Mucosa of descending colon (tissue), 3 donors: ENCODE measurements around the gene CFL1. TPM values are rescaled to one million over a fixed set of nuclear protein-coding genes. Genes with fewer than 3 reads are reported as not detected.

Experiments used
- ATAC-seq: fragments of 200-7000 bp; cut with Tn5 transposase; one replicate; pipeline ENCODE4 v1.9.1; 2020; ENCODE audit warnings: mild to moderate bottlenecking, moderate library complexity
- DNase-seq, 3 donors: peaks; one replicate each; pipeline ENCODE4 v3.0.0-alpha.2; 2020
- H3K36me3 ChIP-seq: fragments of 200-600 bp; one replicate; pipeline ENCODE4 v1.8.0; 2021; ENCODE audit warnings: low read depth, mild to moderate bottlenecking
- H3K4me1 ChIP-seq: fragments of 200-600 bp; one replicate; pipeline ENCODE4 v1.8.0; 2021; ENCODE audit warnings: low read depth, mild to moderate bottlenecking
- H3K4me3 ChIP-seq: fragments of 200-600 bp; one replicate; pipeline ENCODE4 v1.8.0; 2021; ENCODE audit warnings: mild to moderate bottlenecking
- H3K9me3 ChIP-seq: fragments of 200-600 bp; one replicate; pipeline ENCODE4 v1.8.0; 2021; ENCODE audit warnings: mild to moderate bottlenecking
- CTCF ChIP-seq: fragments of 200-600 bp; IDR thresholded peaks from one replicate; pipeline ENCODE4 v1.8.0; 2022; ENCODE audit warnings: antibody characterized with exemption, mild to moderate bottlenecking
- intact Hi-C, 2 donors: fragments of 100-400 bp; cut with DNase I in 1 of 2; cut with micrococcal nuclease in 1 of 2; formaldehyde crosslinking; loops; one replicate each; pipeline versions ENCODE4 v1.11.0 to v1.11.1; 2022; cut with DNase I, micrococcal nuclease
- total RNA-seq, 3 donors: library from RNA; stranded (reverse); fragmentation: NEBNext Ultra II Directional in 2 of 3; extraction: Animal tissue kit (Norgen Biotek cat#: 25700) in 2 of 3; gene quantifications; one replicate each; pipeline versions ENCODE4 v1.2.1 to v1.2.4, GENCODE V29; 2021 to 2023
- donor health status: DM: no; HTN: no; CAD: no; lungs with moderate emphysema.
- donor health status: DM: no; HTN: no; CAD: no.
- donor health status: DM: no; HTN: yes; CAD: no.

Gene CFL1
- total RNA-seq, 3 donors from 2014 or later, result 1,004 to 2,046 (median 1,725) TPM

- H3K4me1 ChIP-seq, result peaks cover 31% of the 10 kb centered on the region
- DNase-seq (peak; percentile 68 to 76 (median 69)), ATAC-seq (peak; percentile 70)
- TF ChIP-seq CTCF, result no peak
- intact Hi-C loops, result no loop called here
- H3K9me3 ChIP-seq, result no peaks in the 10 kb centered on the region
- no peak overlapping the region for H3K4me3 ChIP-seq
- H3K36me3 ChIP-seq, result no peaks in the 10 kb centered on the region
Observed at GRCh38 chr11:65821107-65821506, 36.9 kb downstream of the CFL1 start.

DNA sequence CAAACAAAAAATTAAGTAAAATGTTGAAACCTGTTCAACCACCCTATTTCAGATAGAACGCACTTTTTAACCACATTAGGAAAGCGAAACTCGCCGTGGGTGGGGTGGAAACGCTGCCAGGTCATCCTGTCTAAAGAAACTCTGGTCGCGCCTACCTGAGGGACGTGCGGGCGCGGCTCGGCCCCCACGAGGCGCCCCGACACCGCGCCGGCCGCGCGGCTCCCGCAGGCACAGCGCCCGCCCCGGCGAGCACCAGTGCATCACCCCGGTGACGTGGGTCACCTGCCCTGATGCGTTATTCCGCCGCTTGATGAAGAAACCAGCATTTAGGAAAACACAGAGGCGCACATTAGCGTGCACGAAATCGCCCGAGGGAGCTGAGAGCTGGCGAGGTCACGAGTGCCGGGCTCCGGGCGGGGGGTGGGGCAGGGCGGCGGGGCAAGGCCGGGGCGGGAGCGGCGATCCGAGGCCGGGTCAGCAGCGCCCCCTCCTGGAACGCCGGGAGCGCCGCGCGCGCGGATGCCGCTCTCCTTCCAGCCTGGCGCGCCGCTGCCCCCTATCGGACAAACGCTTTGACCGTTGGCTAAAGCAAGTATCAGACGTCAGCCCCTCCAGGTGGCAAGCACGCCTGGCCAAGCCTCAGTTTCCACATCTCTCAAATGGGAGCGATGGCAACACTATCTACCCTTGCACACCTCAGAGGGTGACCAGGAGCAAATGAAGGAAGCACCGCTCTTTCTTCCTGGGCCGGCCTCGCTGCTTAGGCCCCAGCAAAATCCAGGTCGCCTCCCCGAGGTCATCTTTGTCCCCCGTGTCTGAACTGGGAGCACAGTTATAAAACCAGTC is 39.9 kb downstream of the CFL1 start:
- ATAC-seq, result peak; percentile 91
- Histone ChIP-seq H3K36me3 (no peaks in the 10 kb centered on the region), H3K4me1 (peaks cover 23% of the 10 kb centered on the region), H3K9me3 (no peaks in the 10 kb centered on the region), H3K4me3 (peak overlapping the region; percentile 11)
- DNase-seq, result peak; percentile 95 to 99 (median 98)
- TF ChIP-seq CTCF, result peak; percentile 99
- intact Hi-C loops, result loop anchor here in 1 of 2 donors (10.0 kb wide), 1 partner anchor 113 kb away; no protein-coding TSS in a partner anchor

DNA sequence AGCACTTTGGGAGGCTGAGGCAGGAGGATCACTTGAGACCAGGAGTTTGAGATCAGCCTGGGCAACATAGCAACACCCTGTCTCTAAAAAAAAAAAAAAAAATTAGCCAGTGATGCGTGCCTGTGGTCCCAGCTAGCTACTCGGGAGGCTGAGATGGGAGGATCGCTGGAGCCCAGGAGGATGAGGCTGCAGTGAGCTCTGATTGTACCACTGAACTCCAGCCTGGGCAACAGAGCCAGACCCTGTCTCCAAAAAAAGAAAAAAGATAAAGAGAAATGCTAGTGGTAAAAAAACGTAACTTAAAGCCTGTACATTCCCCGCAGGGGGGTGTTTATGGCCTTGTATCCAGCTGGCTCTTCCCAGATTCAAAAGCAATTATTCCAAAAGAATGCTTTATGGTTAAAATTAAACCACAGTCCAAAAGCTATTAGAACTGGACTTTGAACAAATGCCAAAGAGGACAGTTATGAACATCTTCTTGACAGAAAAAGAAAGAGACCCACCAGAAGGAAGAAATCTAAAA is 40.6 kb downstream of the CFL1 start:
- DNase-seq (peak in 1 of 3 donors; percentile 29), ATAC-seq (no peak)
- TF ChIP-seq CTCF, result no peak
- Histone ChIP-seq H3K36me3 (no peaks in the 10 kb centered on the region), H3K9me3 (no peaks in the 10 kb centered on the region), H3K4me1 (peaks cover 21% of the 10 kb centered on the region), H3K4me3 (peak overlapping the region; percentile 11)
- intact Hi-C loops, result loop anchor here in 1 of 2 donors (10.0 kb wide), 1 partner anchor 113 kb away; no protein-coding TSS in a partner anchor

DNA sequence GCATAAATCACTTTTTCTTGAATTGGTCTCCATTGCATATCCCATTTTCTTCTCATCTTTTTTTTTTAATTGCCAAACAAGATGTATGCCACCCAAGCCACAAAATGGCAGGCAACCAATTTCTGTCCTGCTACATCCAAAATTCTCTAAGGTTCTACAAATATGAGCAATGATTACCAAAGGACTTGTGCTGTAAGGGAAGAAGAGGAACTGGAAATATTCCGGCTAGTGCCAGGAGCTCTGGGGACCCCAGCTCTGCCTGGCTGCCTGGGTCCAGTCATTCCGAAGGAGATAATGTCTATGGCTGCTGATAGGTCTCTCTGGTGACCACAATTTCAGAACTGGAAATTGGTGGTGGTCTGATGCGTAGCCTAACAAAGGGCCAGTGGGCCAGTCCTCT is 41.3 kb downstream of the CFL1 start:
- TF ChIP-seq CTCF, result no peak
- Histone ChIP-seq H3K36me3 (no peaks in the 10 kb centered on the region), H3K9me3 (no peaks in the 10 kb centered on the region), H3K4me1 (peaks cover 14% of the 10 kb centered on the region), H3K4me3 (no peak overlapping the region)
- intact Hi-C loops, result loop anchor here in 1 of 2 donors (10.0 kb wide), 1 partner anchor 112 kb away; no protein-coding TSS in a partner anchor
- ATAC-seq, result no peak
- DNase-seq, result peak in 1 of 3 donors; percentile 8

DNA sequence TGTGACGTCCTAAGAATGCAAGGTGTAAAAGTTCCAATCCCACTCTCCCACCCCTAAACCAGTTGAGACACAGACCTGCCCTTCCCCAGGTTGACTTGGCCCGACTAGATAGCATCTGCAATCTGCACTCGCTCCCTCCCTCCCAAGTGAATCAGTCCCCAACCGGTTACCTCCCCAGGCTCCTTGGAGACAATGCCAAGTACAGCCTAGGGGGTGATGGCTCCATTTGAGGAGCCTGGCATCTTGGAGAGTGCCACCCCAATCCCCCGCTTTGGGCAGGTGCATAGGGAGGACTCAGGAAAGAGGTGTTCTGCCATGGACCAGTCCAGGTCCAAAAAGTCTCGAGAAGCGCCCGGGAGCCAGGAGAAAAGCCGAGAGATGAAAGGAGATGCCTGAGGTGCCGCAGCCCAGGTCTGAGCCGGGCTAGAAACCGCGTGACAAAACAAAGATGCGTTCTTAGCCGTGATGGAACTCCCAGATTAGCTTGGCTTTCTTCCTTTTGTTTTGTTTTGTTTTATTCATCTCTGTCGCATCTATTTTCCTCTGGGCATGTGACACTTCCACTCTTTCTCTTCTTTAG is 42.9 kb downstream of the CFL1 start:
- peaks cover 14% of the 10 kb centered on the region for H3K4me1 ChIP-seq
- ATAC-seq, result no peak

More for the DNA sequence above, 42.9 kb downstream of the CFL1 start:
- Histone ChIP-seq H3K9me3 (no peaks in the 10 kb centered on the region), H3K4me3 (no peak overlapping the region), H3K36me3 (no peaks in the 10 kb centered on the region)
- intact Hi-C loops, result loop anchor here in 1 of 2 donors (10.0 kb wide), 1 partner anchor 110 kb away; no protein-coding TSS in a partner anchor
- TF ChIP-seq CTCF, result no peak
- DNase-seq, result peak in 1 of 3 donors; percentile 39
